ENCODE results near the gene TXNRD1. TPM values are rescaled to one million over a fixed set of nuclear protein-coding genes. Genes with fewer than 3 reads are reported as not detected.

Gene TXNRD1
- total and polyA plus RNA-seq, 2 donors (not counting 1 experiment from before 2014, with no cell fraction given), result 436 to 1,000 TPM

DNA sequence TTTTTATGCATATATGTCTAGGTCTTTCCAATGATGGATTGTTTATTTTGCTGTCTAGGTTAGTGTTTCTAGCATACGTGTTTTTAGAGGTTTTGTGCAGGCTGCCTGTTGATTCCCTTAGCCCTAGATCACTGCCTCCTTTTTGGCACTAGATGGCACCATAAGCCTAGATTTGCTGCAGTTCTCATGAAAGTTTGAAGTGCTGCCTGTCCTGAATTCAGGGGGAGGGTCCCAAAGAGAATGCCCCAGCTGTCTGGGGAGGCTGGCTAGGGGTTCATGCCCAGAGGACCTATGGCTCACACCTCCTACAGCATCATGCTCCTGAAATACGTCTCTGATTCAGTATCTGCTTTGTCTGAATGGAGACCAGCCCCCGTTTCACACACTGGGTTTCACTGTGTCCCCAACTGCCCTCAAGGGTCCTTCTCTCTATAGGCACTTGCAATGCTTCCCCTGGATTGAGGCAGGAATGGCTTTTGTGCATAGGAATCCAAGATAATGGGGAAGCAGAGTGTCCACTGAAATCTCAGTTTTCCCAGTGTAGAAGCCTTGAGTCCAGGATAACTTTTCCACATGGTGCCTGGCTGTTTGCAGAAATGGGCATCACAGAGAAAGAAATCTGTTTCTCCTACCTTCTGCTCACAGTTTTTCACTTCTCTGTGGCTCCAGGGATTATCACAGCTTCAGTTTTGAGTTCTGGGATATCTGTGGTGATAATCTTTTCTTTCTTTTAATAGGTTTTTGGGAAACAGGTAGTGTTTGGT is 14.2 kb upstream of the TXNRD1 start:
- peak overlapping the region; percentile 28 for H2AFZ ChIP-seq (ENCODE audit: low read length)
- no peaks in the 10 kb centered on the region for H3K27me3 ChIP-seq (ENCODE audit: control insufficient read depth, insufficient read depth, low read length)
- H3K79me2 ChIP-seq (ENCODE audit: control insufficient read depth, insufficient read depth, low read length), result no peaks in the 10 kb centered on the region
- no peak overlapping the region for H3K4me3 ChIP-seq (replicated peaks in 1 of 4; ENCODE audit: control extremely low read depth in 1 of 4, insufficient read depth in 1 of 4, low read depth in 3 of 4, low read length in 4 of 4)
- no peaks in the 10 kb centered on the region for H3K36me3 ChIP-seq (ENCODE audit: control insufficient read depth, insufficient read depth, low read length)
- no peaks in the 10 kb centered on the region for H3K9me3 ChIP-seq (ENCODE audit: control insufficient read depth, insufficient read depth, low read depth, low read length)
- peak; percentile 55 to 81 for DNase-seq (ENCODE audit: low read depth in 2 of 2)
- no peaks in the 10 kb centered on the region for H3K4me1 ChIP-seq (ENCODE audit: control insufficient read depth, extremely low read depth, insufficient read depth, low read length)
- peak overlapping the region; percentile 29 for H3K4me2 ChIP-seq (ENCODE audit: extremely low read depth, insufficient read depth, low read length)
- TF ChIP-seq, protein P1, sequence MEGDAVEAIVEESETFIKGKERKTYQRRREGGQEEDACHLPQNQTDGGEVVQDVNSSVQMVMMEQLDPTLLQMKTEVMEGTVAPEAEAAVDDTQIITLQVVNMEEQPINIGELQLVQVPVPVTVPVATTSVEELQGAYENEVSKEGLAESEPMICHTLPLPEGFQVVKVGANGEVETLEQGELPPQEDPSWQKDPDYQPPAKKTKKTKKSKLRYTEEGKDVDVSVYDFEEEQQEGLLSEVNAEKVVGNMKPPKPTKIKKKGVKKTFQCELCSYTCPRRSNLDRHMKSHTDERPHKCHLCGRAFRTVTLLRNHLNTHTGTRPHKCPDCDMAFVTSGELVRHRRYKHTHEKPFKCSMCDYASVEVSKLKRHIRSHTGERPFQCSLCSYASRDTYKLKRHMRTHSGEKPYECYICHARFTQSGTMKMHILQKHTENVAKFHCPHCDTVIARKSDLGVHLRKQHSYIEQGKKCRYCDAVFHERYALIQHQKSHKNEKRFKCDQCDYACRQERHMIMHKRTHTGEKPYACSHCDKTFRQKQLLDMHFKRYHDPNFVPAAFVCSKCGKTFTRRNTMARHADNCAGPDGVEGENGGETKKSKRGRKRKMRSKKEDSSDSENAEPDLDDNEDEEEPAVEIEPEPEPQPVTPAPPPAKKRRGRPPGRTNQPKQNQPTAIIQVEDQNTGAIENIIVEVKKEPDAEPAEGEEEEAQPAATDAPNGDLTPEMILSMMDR (conservative IDR thresholded peaks at IDR 0.05 in 1 of 2, IDR thresholded peaks at IDR 0.05 in 1 of 2; ENCODE audit: low read depth in 1 of 2, low read length in 2 of 2), result peak; percentile 93
- TF ChIP-seq EZH2 (IDR thresholded peaks at IDR 0.05; ENCODE audit: low read length, missing control alignments), result no peak
- no peaks in the 10 kb centered on the region for H4K20me1 ChIP-seq (ENCODE audit: control insufficient read depth, extremely low read depth, insufficient read depth, low read length)
- H3K9ac ChIP-seq (ENCODE audit: insufficient read depth, low read length), result no peak overlapping the region
- no peak overlapping the region for H3K27ac ChIP-seq (ENCODE audit: insufficient read depth, low read length)

DNA sequence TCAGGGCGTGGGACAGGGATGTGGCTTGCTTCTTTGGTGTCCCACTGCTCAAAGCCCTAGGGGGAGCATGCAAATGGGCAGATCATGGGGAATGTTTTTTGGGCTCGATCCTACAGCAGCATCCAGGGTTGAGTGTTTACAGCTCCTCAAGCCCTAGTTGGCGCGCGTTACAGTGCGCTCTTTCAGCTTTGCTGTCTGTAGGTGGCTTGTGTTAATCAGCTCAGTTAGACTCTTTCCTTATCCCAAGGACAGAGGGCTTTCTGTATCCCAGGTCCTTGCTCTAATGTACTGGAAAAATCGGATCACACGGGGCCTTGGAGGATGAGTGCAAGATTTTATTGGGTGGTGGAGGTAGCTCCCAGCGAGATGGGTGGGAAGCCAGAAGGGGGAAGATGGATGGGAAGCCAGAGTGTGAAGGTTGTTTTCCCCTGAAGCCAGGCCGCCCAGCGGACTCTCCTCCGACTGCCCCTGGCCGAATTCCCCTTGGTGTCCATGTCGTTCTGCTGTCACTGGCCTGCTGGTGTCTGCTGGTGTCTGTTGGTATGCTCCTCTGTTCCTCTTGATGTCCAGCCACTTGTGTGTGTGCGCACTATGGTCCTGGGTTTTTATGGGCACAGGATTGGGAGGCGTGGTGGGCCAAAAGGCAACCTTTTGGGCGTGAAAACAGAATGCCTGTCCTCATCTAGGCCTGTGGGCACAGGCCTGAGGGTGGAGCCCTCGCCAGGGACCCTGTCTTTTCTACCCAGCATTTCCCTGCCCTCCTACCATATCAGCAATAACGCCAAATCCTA is 10.7 kb upstream of the TXNRD1 start:
- Histone ChIP-seq H3K9ac (ENCODE audit: insufficient read depth, low read length) (no peak overlapping the region), H2AFZ (ENCODE audit: low read length) (no peak overlapping the region), H3K4me3 (replicated peaks in 1 of 4; ENCODE audit: control extremely low read depth in 1 of 4, insufficient read depth in 1 of 4, low read depth in 3 of 4, low read length in 4 of 4) (no peak overlapping the region), H3K27me3 (ENCODE audit: control insufficient read depth, insufficient read depth, low read length) (no peaks in the 10 kb centered on the region), H4K20me1 (ENCODE audit: control insufficient read depth, extremely low read depth, insufficient read depth, low read length) (no peaks in the 10 kb centered on the region), H3K9me3 (ENCODE audit: control insufficient read depth, insufficient read depth, low read depth, low read length) (no peaks in the 10 kb centered on the region), H3K4me1 (ENCODE audit: control insufficient read depth, extremely low read depth, insufficient read depth, low read length) (no peaks in the 10 kb centered on the region), H3K4me2 (ENCODE audit: extremely low read depth, insufficient read depth, low read length) (no peak overlapping the region), H3K27ac (ENCODE audit: insufficient read depth, low read length) (no peak overlapping the region), H3K36me3 (ENCODE audit: control insufficient read depth, insufficient read depth, low read length) (no peaks in the 10 kb centered on the region), H3K79me2 (ENCODE audit: control insufficient read depth, insufficient read depth, low read length) (no peaks in the 10 kb centered on the region)
- no peak for DNase-seq (ENCODE audit: low read depth in 2 of 2)
- TF ChIP-seq, protein P1 (conservative IDR thresholded peaks at IDR 0.05 in 1 of 2, IDR thresholded peaks at IDR 0.05 in 1 of 2; ENCODE audit: low read depth in 1 of 2, low read length in 2 of 2), result no peak
- TF ChIP-seq EZH2 (IDR thresholded peaks at IDR 0.05; ENCODE audit: low read length, missing control alignments), result no peak

DNA sequence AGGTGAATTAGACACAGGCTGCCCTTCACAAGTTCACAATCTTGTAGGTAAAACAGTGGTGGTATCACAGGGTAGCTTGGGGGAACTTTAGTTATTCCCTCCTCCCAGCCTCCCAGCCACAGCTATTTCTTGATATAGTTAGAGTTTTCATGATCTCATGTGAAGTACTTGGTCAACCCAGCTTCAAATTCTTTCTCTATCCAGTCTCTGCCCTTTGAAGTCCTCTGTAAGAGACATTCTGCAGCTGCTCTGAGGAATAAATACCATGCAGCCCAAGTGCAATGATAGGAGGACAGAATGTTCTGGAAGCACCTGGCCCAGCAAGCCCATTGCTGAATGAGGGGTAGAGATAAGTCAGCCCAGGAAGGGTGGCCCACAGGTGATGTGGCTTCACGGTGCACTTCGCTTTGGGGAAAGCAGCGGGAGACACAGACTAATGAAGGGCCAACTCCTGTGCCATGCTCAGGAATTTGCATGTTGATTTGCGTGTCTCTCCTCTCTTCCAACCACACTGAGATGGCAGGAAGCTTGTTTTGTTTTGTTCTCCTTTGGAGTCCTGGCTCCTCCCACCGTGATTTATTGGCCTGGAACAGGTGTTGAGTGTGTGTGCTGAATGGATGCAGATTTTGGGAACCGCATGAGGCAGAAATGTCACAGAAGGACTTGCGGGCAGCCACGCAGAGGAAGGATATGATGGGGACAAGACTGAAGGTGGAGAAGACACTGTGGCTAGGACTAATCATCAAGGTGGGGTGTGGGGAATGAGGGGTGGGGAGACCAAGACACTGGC is 8.0 kb upstream of the TXNRD1 start:
- TF ChIP-seq, protein P1 (conservative IDR thresholded peaks at IDR 0.05 in 1 of 2, IDR thresholded peaks at IDR 0.05 in 1 of 2; ENCODE audit: low read depth in 1 of 2, low read length in 2 of 2), result no peak
- no peak for TF ChIP-seq EZH2 (IDR thresholded peaks at IDR 0.05; ENCODE audit: low read length, missing control alignments)
- no peak overlapping the region for H2AFZ ChIP-seq (ENCODE audit: low read length)
- H3K4me2 ChIP-seq (ENCODE audit: extremely low read depth, insufficient read depth, low read length), result no peak overlapping the region
- no peaks in the 10 kb centered on the region for H3K36me3 ChIP-seq (ENCODE audit: control insufficient read depth, insufficient read depth, low read length)
- H3K27ac ChIP-seq (ENCODE audit: insufficient read depth, low read length), result no peak overlapping the region
- no peak for DNase-seq (ENCODE audit: low read depth in 2 of 2)
- H3K4me3 ChIP-seq (replicated peaks in 1 of 4; ENCODE audit: control extremely low read depth in 1 of 4, insufficient read depth in 1 of 4, low read depth in 3 of 4, low read length in 4 of 4), result no peak overlapping the region
- no peaks in the 10 kb centered on the region for H3K4me1 ChIP-seq (ENCODE audit: control insufficient read depth, extremely low read depth, insufficient read depth, low read length)
- H3K9me3 ChIP-seq (ENCODE audit: control insufficient read depth, insufficient read depth, low read depth, low read length), result no peaks in the 10 kb centered on the region
- no peaks in the 10 kb centered on the region for H4K20me1 ChIP-seq (ENCODE audit: control insufficient read depth, extremely low read depth, insufficient read depth, low read length)
- no peaks in the 10 kb centered on the region for H3K27me3 ChIP-seq (ENCODE audit: control insufficient read depth, insufficient read depth, low read length)
- H3K79me2 ChIP-seq (ENCODE audit: control insufficient read depth, insufficient read depth, low read length), result no peaks in the 10 kb centered on the region
- H3K9ac ChIP-seq (ENCODE audit: insufficient read depth, low read length), result no peak overlapping the region
